Activated T-helper 1 cell treated with anti-CD3 and anti-CD28 coated beads, Interleukin-12 subunit alpha, Interleukin-12 subunit beta, Interleukin-2, Interleukin-4 antibody, amounts not matched to agents 30 ng/mL and 10 ng/mL and 1 ng/mL, durations not matched to agents 14 hours and 24 hours and 36 hours (primary cell): ENCODE data around the gene CISD3. TPM values are rescaled to one million over a fixed set of nuclear protein-coding genes. Genes with fewer than 3 reads are reported as not detected.

Experiments used
- total RNA-seq: library from RNA; stranded (reverse); gene quantifications from 2 replicates; pipeline ENCODE4 v1.2.3, GENCODE V29; 2022

CISD3 gene
- total RNA-seq, 1 donor from 2014 or later: 39.2 TPM

Other genes starting within 250 kb of the CISD3 start
- 0.22 and 0.44 TPM in 2 replicates for gene SRCIN1, start 124.4 kb upstream of the CISD3 start, total RNA-seq
- gene EPOP, start 55.4 kb upstream of the CISD3 start, total RNA-seq: 56.5 and 58.8 TPM in 2 replicates
- gene MLLT6, start 25.1 kb upstream of the CISD3 start, total RNA-seq: 250 and 252 TPM in 2 replicates
- 3.7 and 4.6 TPM in 2 replicates for gene PCGF2, start 18.0 kb downstream of the CISD3 start, total RNA-seq
- gene PSMB3, start 22.4 kb downstream of the CISD3 start, total RNA-seq: 349 and 366 TPM in 2 replicates
- gene PIP4K2B, start 69.2 kb downstream of the CISD3 start, total RNA-seq: 40.6 and 40.8 TPM in 2 replicates
- 28.6 and 30.4 TPM in 2 replicates for gene CWC25, start 95.0 kb downstream of the CISD3 start, total RNA-seq
- gene RPL23, start 123.4 kb downstream of the CISD3 start, total RNA-seq: 1,847 and 1,871 TPM in 2 replicates
- 133 and 135 TPM in 2 replicates for gene LASP1, start 139.7 kb downstream of the CISD3 start, total RNA-seq
- gene FBXO47, start 237.1 kb downstream of the CISD3 start, total RNA-seq: 0.08 TPM in 1 of 2 replicates, not detected in the other